WI38 (cell line): ENCODE measurements around the gene OR52A1.

ENCODE experiments used
- H3K4me3 ChIP-seq: 2 replicates; pipeline ENCODE4 v1.5.1; 2011; ENCODE audit warnings: low read depth, mild to moderate bottlenecking, control low read depth, low read length
- TF ChIP-seq, protein P1 (sequence below): IDR thresholded peaks from 2 replicates; pipeline ENCODE4 v1.5.1; 2012; ENCODE audit warnings: low read depth, mild to moderate bottlenecking, control low read depth, low read length

OR52A1 gene

DNA sequence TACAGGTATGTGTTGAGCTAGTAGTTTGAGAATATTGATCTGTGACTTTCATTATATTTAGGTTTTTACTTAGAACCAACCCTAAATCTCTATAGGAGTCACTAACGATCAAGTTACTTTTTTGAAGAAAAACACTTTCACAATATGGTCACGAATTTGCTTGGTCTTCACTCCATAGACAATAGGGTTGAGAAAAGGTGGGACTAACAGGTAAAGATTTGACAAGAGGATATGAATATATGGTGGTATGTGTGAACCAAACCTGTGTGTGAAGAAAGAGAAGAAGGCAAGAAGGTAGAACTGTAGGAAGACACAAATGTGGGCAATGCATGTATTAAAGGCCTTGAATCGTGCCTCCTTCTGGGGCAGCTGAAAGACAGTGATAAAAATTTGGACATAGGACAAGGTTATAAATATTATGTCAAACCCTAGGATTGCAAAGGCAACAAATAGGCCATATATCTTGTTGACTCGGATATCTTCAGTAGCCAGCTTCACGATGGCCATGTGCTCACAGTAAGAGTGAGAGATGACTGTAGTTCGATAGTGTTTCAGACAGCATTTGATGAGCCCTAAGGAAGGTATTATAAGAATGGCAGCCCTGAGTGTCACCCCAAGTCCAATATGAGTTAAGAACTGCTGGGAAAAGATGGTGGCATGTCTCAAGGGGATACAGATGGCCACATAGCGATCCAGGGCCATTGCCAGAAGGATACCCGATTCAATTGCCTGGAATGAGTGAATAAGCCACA is 22.8 kb downstream of the OR52A1 start:
- H3K4me3 ChIP-seq, result no peak overlapping the region

DNA sequence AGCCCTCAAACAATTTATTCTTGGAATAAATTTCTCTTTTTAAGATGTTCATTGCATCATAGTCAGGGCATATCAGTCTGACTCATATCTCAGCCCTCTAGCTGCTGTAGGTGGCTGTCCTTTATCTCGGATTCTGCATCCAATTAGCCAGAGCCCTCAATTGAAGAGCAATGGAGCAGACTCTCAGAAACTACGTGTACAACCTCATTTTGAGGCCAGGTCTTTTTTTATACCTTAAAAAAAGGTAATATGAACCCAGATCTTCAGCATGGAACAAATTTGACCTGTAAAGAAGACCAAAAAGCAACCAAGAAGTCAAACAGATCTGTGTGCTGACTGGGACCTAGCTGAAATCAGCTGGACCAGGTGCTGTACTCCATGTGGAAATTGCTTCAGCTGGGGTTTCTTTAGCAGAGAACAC is 25.1 kb downstream of the OR52A1 start:
- H3K4me3 ChIP-seq, result no peak overlapping the region

More for the DNA sequence above, 22.8 kb downstream of the OR52A1 start:
- TF ChIP-seq, protein P1, sequence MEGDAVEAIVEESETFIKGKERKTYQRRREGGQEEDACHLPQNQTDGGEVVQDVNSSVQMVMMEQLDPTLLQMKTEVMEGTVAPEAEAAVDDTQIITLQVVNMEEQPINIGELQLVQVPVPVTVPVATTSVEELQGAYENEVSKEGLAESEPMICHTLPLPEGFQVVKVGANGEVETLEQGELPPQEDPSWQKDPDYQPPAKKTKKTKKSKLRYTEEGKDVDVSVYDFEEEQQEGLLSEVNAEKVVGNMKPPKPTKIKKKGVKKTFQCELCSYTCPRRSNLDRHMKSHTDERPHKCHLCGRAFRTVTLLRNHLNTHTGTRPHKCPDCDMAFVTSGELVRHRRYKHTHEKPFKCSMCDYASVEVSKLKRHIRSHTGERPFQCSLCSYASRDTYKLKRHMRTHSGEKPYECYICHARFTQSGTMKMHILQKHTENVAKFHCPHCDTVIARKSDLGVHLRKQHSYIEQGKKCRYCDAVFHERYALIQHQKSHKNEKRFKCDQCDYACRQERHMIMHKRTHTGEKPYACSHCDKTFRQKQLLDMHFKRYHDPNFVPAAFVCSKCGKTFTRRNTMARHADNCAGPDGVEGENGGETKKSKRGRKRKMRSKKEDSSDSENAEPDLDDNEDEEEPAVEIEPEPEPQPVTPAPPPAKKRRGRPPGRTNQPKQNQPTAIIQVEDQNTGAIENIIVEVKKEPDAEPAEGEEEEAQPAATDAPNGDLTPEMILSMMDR, result no peak

DNA sequence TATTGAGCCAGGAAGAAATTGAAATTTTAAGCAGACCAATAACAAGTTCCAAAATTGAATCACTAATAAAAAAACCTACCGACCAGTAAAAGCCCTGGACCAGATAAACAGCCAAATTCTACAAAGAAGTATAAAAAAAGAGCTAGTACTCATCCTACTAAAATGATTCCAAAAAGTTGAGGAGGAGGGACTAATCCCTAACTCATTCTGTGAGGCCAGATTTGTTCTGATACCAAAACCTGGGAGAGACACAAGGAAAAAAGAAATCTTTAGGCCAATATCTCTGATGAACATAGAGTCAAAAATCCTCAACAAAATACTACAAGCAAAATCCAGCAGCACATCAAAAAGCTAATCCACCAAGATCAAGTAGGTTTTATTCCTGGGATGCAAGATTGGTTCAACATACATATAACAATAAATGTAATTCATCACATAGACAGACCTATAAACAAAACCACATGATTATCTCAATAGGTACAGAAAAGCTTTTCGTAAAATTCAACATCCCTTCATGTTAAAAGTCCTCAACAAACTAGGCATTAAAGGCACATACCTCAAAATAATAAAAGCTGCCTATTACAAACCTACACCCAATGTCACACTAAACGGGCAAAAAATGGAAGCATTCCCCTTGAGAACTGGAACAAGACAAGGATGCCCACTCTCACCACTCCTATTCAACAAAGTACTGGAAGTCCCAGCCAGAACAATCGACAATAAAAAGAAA is 29.5 kb downstream of the OR52A1 start:
- H3K4me3 ChIP-seq, result no peak overlapping the region
- TF ChIP-seq, protein P1, result no peak

More for the DNA sequence above, 25.1 kb downstream of the OR52A1 start:
- TF ChIP-seq, protein P1, result no peak

DNA sequence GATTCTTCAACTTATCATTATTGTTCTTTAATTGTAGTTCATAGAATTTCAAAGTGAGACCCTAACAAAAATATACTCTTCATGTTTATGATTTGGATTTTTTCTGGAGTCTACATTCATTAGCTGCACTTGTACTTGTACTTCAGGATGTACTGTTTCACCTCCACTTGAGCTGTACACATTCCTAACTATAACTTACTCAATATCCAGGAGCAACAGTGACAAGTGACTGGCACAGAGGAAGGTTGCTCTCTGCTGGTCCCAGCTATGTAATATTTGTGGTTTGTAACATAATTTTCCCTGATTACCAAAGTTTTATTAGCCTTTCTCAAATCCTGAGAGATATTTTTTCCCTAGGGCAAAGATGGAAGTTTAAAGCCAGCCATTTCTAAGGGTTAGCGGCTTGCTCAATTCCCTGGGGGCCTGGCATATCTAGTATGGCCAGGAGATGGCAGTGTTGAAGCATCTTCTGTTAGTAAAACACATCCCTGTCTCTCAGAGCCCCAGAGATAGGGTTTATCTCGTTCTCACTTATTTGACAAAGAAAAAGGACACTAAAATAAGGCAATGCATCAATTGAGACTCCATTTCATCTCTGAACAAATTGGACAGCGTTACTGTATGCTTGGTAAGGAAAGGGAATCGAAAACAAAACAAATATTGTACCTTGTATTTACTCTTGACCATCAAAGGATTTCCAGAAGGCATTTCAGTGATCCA is 30.6 kb downstream of the OR52A1 start:
- H3K4me3 ChIP-seq, result no peak overlapping the region
- TF ChIP-seq, protein P1, result peak; percentile 84

DNA sequence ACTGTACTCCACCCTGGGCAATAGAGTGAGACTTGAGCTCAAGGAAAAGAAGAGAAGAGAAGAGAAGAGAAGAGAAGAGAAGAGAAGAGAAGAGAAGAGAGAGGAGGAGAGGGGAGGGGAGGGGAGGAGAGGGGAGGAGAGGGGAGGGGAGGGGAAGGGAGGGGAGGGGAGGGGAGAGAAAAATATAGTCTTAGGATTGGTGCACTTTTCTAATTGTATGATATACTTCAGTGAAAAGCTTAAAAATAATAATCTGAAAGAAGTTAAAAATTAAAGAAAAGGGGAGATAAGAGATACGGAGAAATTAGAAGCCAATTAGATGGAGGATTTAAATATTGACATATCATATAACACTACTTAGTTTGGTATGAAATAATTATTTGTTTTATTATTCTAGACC is 35.7 kb downstream of the OR52A1 start:
- H3K4me3 ChIP-seq, result no peak overlapping the region
- TF ChIP-seq, protein P1, result no peak

DNA sequence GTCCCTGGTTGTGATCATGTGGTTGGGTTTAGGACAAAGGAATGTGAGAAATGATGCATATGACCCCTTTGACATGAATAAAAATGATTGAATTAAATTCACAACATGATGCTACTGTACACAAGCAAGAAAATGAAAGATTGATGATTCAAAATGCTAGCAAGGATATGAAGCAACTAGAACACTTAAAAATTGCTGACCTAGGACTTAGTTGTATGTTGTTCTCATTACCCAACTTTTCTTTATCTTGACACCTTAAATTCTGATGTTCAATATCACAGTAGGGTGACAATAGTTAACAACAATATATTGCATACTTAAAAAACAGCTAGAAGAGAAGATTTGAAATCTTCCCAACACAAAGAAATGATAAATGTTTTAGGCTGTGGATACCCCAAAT is 37.0 kb downstream of the OR52A1 start:
- TF ChIP-seq, protein P1, result no peak
- no peak overlapping the region for H3K4me3 ChIP-seq
